SK-N-SH (cell line): ENCODE data around the gene WDR27. TPM values are rescaled to one million over a fixed set of nuclear protein-coding genes. Genes with fewer than 3 reads are reported as not detected.

Source experiments
- CTCF ChIA-PET: fragments of 300-600, 350-600 bp; formaldehyde crosslinking; extraction: SDS; loops from one replicate; lab custom pipeline; 2021; lab: Yijun Ruan, JAX
- POLR2A ChIA-PET: fragments of 350-600 bp; sonication (Branson Sonifier 250); formaldehyde crosslinking; extraction: SDS; loops from one replicate; lab custom pipeline; 2020; ENCODE audit warnings: antibody characterized with exemption, inconsistent platforms; lab: Yijun Ruan, JAX
- DNase-seq: peaks from one replicate; pipeline ENCODE4 v3.0.0; 2012
- H2AFZ ChIP-seq: fragments of 200-600 bp; sonication (generic); 2 replicates; pipeline ENCODE4 v1.8.1; 2016; ENCODE audit warnings: antibody characterized with exemption, mild to moderate bottlenecking, low read depth
- H3F3A ChIP-seq: fragments of 200-600 bp; sonication (generic); replicated peaks from 2 replicates; pipeline ENCODE3; 2016; ENCODE audit warnings: antibody characterized with exemption, mild to moderate bottlenecking; ENCODE audit not compliant: insufficient read depth
- H3K27ac ChIP-seq, 2 experiments: fragments of 200-500 bp in 1 of 2; fragments of 200-600 bp in 1 of 2; sonication (Bioruptor generic) in 1 of 2; sonication (generic), shearing (Covaris generic) in 1 of 2; 2 replicates each; pipeline versions ENCODE4 v1.5.1 to v1.6.1; 2014 to 2016; ENCODE audit warnings: low read depth in 2 of 2, inconsistent platforms in 1 of 2, low read length in 1 of 2, mild to moderate bottlenecking in 1 of 2, mixed read lengths in 1 of 2
- H3K27me3 ChIP-seq: fragments of 200-600 bp; sonication (generic), shearing (Covaris generic); 2 replicates; pipeline ENCODE4 v1.6.1; 2016; ENCODE audit warnings: mixed run types; ENCODE audit not compliant: insufficient read depth
- H3K36me3 ChIP-seq, 2 experiments: fragments of 200-500 bp in 1 of 2; fragments of 200-600 bp in 1 of 2; sonication (Bioruptor generic) in 1 of 2; sonication (generic) in 1 of 2; replicated peaks in 1 of 2; 2 replicates each; pipeline versions ENCODE3 to v1.5.1; 2014 to 2016; ENCODE audit warnings: low read length in 1 of 2, mild to moderate bottlenecking in 1 of 2; ENCODE audit not compliant: insufficient read depth in 2 of 2, control insufficient read depth in 1 of 2
- H3K4me1 ChIP-seq, 2 experiments: fragments of 200-500 bp in 1 of 2; fragments of 200-600 bp in 1 of 2; sonication (Bioruptor generic) in 1 of 2; sonication (generic), shearing (Covaris generic) in 1 of 2; 2 replicates each; pipeline versions ENCODE4 v1.5.1 to v1.6.1; 2014 to 2016; ENCODE audit warnings: low read depth in 1 of 2, low read length in 1 of 2, mixed run types in 1 of 2; ENCODE audit not compliant: insufficient read depth in 2 of 2, control insufficient read depth in 1 of 2
- H3K4me2 ChIP-seq: fragments of 200-600 bp; sonication (generic), shearing (Covaris generic); 2 replicates; pipeline ENCODE4 v1.6.1; 2017; ENCODE audit warnings: mixed run types
- H3K4me3 ChIP-seq, 2 experiments: fragments of 200-500 bp in 1 of 2; fragments of 200-600 bp in 1 of 2; sonication (Bioruptor generic) in 1 of 2; sonication (generic), shearing (Covaris generic) in 1 of 2; 2 replicates each; pipeline versions ENCODE4 v1.5.1 to v1.8.1; 2014 to 2016; ENCODE audit warnings: low read depth in 2 of 2, inconsistent platforms in 1 of 2, low read length in 1 of 2, mild to moderate bottlenecking in 1 of 2, mixed read lengths in 1 of 2, moderate library complexity in 1 of 2
- H3K79me2 ChIP-seq: fragments of 200-600 bp; sonication (generic); 2 replicates; pipeline ENCODE4 v1.8.1; 2017; ENCODE audit warnings: mild to moderate bottlenecking; ENCODE audit not compliant: insufficient read depth
- H3K9ac ChIP-seq: fragments of 200-600 bp; sonication (generic); 2 replicates; pipeline ENCODE4 v1.6.1; 2017; ENCODE audit warnings: mixed run types
- H3K9me2 ChIP-seq: fragments of 200-600 bp; sonication (generic); 2 replicates; pipeline ENCODE4 v1.6.1; 2017; ENCODE audit warnings: mixed run types
- H3K9me3 ChIP-seq: fragments of 200-600 bp; sonication (generic); 2 replicates; pipeline ENCODE4 v1.6.1; 2017; ENCODE audit warnings: mixed run types, mild to moderate bottlenecking, moderate library complexity
- H4K20me1 ChIP-seq: fragments of 200-600 bp; sonication (generic); 2 replicates; pipeline ENCODE4 v1.6.1; 2017; ENCODE audit warnings: mild to moderate bottlenecking, mixed run types; ENCODE audit not compliant: insufficient read depth
- EP300 ChIP-seq, 2 experiments: IDR thresholded peaks; 2 replicates each; pipeline versions ENCODE4 v1.4.0 to v1.6.1; 2012; ENCODE audit warnings: borderline replicate concordance in 1 of 2, low read depth in 1 of 2, low read length in 1 of 2
- FOXJ3 ChIP-seq: sonication (generic); formaldehyde crosslinking; IDR thresholded peaks from 2 replicates; pipeline ENCODE4 v1.5.1; 2020; ENCODE audit warnings: mild to moderate bottlenecking, missing genetic modification reagents
- GABPA ChIP-seq: IDR thresholded peaks from 2 replicates; pipeline ENCODE4 v1.4.0; 2012; ENCODE audit warnings: low read depth, mild to moderate bottlenecking
- GATA2 ChIP-seq: sonication (generic); formaldehyde crosslinking; IDR thresholded peaks from 2 replicates; pipeline ENCODE4 v1.5.0; 2020; ENCODE audit warnings: mild to moderate bottlenecking, missing genetic modification reagents
- MAX ChIP-seq: IDR thresholded peaks from 2 replicates; pipeline ENCODE4 v1.4.0; 2012; ENCODE audit warnings: low read depth
- RAD21 ChIP-seq: IDR thresholded peaks from 2 replicates; pipeline ENCODE4 v1.6.1; 2012; ENCODE audit warnings: mild to moderate bottlenecking, low read length
- RFX5 ChIP-seq: IDR thresholded peaks from 2 replicates; pipeline ENCODE4 v1.6.1; 2012; ENCODE audit warnings: mild to moderate bottlenecking, improper control_type of control experiment, low read length
- RXRA ChIP-seq: IDR thresholded peaks from 2 replicates; pipeline ENCODE4 v1.4.0; 2012; ENCODE audit warnings: low read depth, mild to moderate bottlenecking, borderline replicate concordance
- SIN3A ChIP-seq: IDR thresholded peaks from 2 replicates; pipeline ENCODE4 v1.6.1; 2012; ENCODE audit warnings: low read depth, mild to moderate bottlenecking, low read length, moderate library complexity, borderline replicate concordance
- SMC3 ChIP-seq: IDR thresholded peaks from 2 replicates; pipeline ENCODE4 v1.6.1; 2012; ENCODE audit warnings: low read depth, low read length, improper control_type of control experiment
- WGBS: methylation state at CpG from one replicate; pipeline ENCODE4 v1.1.6; 2017; ENCODE audit warnings: low lambda C conversion rate; 5-methylcytosine and 5-hydroxymethylcytosine counted together
- polyA plus RNA-seq, 3 experiments: library from polyadenylated mRNA; depleted of rRNA; stranded (reverse); fragments of >200 nt; gene quantifications; 2 replicates each; pipeline ENCODE4 v1.2.3, GENCODE V29; 2012
- TF ChIP-seq, protein P1 (sequence below): fragments of 200-600 bp; sonication (generic); IDR thresholded peaks from 2 replicates; pipeline ENCODE4 v1.6.1; 2017; ENCODE audit warnings: antibody characterized with exemption, mild to moderate bottlenecking, moderate library complexity
- TF ChIP-seq, protein P2 (sequence below): IDR thresholded peaks from 2 replicates; pipeline ENCODE4 v1.4.0; 2012; ENCODE audit warnings: low read depth, borderline replicate concordance

The WDR27 gene
- polyA plus RNA-seq, 1 of the 3 experiments (the other 2 are of a cell fraction), result 55.6 TPM

DNA sequence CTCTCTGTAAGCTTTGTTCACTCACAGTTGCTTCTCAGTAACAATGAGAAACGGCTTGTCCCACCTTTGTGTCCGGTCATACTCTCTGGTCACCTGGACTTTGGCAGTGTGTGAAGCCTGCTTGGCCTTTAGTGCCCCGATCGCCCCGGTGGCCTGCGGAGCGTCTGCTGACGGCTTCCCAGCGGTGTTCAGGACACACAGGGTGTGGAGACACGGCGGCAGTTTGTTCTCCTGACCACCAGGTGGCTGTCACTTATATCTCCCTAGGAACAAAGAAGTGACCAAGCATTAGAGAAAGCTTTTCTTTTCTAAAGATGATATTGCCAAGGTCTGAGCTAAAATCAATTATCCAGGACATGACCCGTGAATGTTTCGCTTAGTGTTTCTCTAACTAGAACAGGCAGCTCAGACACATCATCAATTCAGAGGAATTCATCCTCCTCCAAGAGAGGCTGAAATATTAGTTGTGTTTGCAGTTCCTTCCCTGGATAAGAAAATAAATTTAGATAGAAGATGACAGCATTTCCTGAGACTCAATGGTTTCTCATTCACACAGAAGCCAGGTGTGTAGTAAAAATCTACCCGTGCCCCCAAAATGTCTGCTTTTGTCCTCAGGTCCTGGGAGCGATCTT is 280.8 kb downstream of the WDR27 start:
- Histone ChIP-seq H3K4me2 (no peak overlapping the region), H3K27ac (no peak overlapping the region), H3K9ac (no peak overlapping the region), H4K20me1 (no peaks in the 10 kb centered on the region), H3K79me2 (no peaks in the 10 kb centered on the region), H3F3A (no peaks in the 10 kb centered on the region), H3K36me3 (peaks cover 0 to 5% of the 10 kb centered on the region in 2 experiments), H3K4me1 (peaks cover 0 to 10% of the 10 kb centered on the region in 2 experiments; a peak in 1 of 4 replicates), H3K9me3 (peaks cover 2% of the 10 kb centered on the region; the same call in 1 of the 2 replicates), H3K4me3 (0 out of 4 replicates have a peak overlapping the region, but pooled peaks of 1 of the 2 experiments have one; percentile 23), H3K27me3 (no peaks in the 10 kb centered on the region), H3K9me2 (no peaks in the 10 kb centered on the region), H2AFZ (no peak overlapping the region)
- TF ChIP-seq GABPA (no peak), SMC3 (peak; percentile 27; the same call in 1 of the 2 replicates), RAD21 (peak; percentile 30; the same call in 1 of the 2 replicates)
- TF ChIP-seq, protein P1, sequence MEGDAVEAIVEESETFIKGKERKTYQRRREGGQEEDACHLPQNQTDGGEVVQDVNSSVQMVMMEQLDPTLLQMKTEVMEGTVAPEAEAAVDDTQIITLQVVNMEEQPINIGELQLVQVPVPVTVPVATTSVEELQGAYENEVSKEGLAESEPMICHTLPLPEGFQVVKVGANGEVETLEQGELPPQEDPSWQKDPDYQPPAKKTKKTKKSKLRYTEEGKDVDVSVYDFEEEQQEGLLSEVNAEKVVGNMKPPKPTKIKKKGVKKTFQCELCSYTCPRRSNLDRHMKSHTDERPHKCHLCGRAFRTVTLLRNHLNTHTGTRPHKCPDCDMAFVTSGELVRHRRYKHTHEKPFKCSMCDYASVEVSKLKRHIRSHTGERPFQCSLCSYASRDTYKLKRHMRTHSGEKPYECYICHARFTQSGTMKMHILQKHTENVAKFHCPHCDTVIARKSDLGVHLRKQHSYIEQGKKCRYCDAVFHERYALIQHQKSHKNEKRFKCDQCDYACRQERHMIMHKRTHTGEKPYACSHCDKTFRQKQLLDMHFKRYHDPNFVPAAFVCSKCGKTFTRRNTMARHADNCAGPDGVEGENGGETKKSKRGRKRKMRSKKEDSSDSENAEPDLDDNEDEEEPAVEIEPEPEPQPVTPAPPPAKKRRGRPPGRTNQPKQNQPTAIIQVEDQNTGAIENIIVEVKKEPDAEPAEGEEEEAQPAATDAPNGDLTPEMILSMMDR, result 0 out of 2 replicates have a peak, but pooled peaks have one; percentile 21
- WGBS, result 58% methylated on average over 15 of the region's 15 CpGs
- DNase-seq, result peak; percentile 50
- ChIA-PET POLR2A (no interaction called here), CTCF (interaction anchor here (0.7 to 1.4 kb wide), 6 partner anchors 9 to 85 kb away, joined by 3 to 5 read pairs (median 3); no protein-coding TSS in a partner anchor)

DNA sequence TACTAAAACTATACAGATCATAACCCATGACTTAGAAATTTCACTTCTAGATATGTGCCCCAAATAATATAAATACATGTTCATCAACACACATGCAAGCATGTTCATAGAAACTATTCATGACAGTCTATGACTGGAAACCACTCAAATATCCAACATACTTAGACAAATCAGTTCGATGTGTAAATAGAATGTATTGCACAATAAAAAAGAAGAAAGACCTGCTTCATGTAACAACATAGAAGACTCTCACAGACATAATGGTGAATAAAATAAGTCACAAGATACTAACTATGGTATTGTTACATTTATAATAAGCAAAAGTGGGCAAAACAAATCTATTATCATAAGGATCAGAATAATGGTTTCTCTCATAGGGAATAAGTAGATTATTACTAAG is 284.7 kb downstream of the WDR27 start:
- no peaks in the 10 kb centered on the region for H3K27me3 ChIP-seq
- H3K36me3 ChIP-seq, result peaks cover 0 to 5% of the 10 kb centered on the region in 2 experiments
- no peaks in the 10 kb centered on the region for H4K20me1 ChIP-seq
- H3F3A ChIP-seq, result peaks cover 4% of the 10 kb centered on the region
- no peak overlapping the region for H3K4me3 ChIP-seq
- no peak overlapping the region for H3K9ac ChIP-seq
- no peak overlapping the region for H2AFZ ChIP-seq
- TF ChIP-seq FOXJ3 (CRISPR knock-in tag), result no peak
- no peak for TF ChIP-seq GABPA
- TF ChIP-seq, protein P2, sequence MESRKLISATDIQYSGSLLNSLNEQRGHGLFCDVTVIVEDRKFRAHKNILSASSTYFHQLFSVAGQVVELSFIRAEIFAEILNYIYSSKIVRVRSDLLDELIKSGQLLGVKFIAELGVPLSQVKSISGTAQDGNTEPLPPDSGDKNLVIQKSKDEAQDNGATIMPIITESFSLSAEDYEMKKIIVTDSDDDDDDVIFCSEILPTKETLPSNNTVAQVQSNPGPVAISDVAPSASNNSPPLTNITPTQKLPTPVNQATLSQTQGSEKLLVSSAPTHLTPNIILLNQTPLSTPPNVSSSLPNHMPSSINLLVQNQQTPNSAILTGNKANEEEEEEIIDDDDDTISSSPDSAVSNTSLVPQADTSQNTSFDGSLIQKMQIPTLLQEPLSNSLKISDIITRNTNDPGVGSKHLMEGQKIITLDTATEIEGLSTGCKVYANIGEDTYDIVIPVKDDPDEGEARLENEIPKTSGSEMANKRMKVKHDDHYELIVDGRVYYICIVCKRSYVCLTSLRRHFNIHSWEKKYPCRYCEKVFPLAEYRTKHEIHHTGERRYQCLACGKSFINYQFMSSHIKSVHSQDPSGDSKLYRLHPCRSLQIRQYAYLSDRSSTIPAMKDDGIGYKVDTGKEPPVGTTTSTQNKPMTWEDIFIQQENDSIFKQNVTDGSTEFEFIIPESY, result no peak
- TF ChIP-seq RFX5, result no peak
- TF ChIP-seq GATA2 (CRISPR knock-in tag), result no peak
- TF ChIP-seq RXRA, result no peak
- TF ChIP-seq SIN3A, result no peak
- no peak for TF ChIP-seq MAX
- TF ChIP-seq EP300 (IDR thresholded peaks at IDR 0.05; ENCODE audit: borderline replicate concordance in 1 of 2, low read depth in 1 of 2, low read length in 1 of 2), result no peak
- no peak overlapping the region for H3K4me2 ChIP-seq
- H3K9me3 ChIP-seq, result peaks cover 21% of the 10 kb centered on the region
- no peaks in the 10 kb centered on the region for H3K9me2 ChIP-seq
- CTCF ChIA-PET, result interaction anchor here (1.6 to 1.9 kb wide), 2 partner anchors 29 to 231 kb away, joined by 3 to 6 read pairs; no protein-coding TSS in a partner anchor
- no peak for DNase-seq
- H3K4me1 ChIP-seq, result no peaks in the 10 kb centered on the region; a peak in 1 of 4 replicates
- POLR2A ChIA-PET, result no interaction called here
- no peaks in the 10 kb centered on the region for H3K79me2 ChIP-seq
- 16% methylated on average over 1 of the region's 1 CpG for WGBS
- H3K27ac ChIP-seq, result no peak overlapping the region
